GM12892 (cell line): ENCODE data around the gene OSBP2.

Source experiments
- POLR2A ChIP-seq: IDR thresholded peaks from 2 replicates; pipeline ENCODE4 v1.6.1; 2011; ENCODE audit warnings: low read depth, low read length, control low read depth
- TAF1 ChIP-seq: IDR thresholded peaks from 2 replicates; pipeline ENCODE4 v1.6.1; 2011; ENCODE audit warnings: low read depth, mild to moderate bottlenecking, control low read depth, low read length, borderline replicate concordance

- TF ChIP-seq TAF1 (no peak), POLR2A (no peak)
These were observed 193.2 kb downstream of the OSBP2 start for GRCh38 chr22:30887861-30888260.
